ENCODE data around the gene HK3.

DNA sequence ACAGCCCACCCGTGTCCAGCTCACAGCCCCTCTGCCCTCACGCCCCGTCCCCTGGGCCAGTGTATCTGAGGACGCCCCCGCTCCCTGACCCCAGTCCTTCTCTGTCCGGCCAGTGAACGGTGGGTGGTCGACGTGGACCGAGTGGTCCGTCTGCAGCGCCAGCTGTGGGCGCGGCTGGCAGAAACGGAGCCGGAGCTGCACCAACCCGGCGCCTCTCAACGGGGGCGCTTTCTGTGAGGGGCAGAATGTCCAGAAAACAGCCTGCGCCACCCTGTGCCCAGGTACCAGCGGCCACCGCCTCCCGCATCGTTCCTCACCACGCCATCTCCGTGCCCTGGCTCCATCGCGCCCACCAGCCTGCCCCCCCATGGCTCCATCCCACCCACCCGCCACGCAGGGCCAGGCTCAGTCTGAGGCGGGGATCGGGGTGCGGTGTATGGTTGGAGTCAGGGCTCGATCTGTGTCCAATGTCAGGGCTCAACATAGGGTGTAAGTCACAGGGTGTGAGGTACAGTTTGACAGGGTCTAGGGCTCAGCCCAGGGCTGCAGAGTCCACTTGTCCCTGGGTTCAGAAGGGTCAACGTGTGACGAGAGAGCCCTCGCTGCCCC is 29.5 kb downstream of the HK3 start:
- TF ChIP-seq CTCF (conservative IDR thresholded peaks at IDR 0.05) = no peak
- no peak for TF ChIP-seq ZFX (IDR thresholded peaks at IDR 0.05)

Data from C4-2B (cell line).